Fibroblast of skin of right quadriceps (primary cell): Measurements from ENCODE around the gene CCN5.
"Not testable (repeated sequence)": the region's sequence is repeated elsewhere in the genome, so short reads cannot be mapped to it uniquely, and the experiment has no call there.

ENCODE experiments used
- DNase-seq: peaks from one replicate; pipeline ENCODE4 v3.0.0-alpha.2; 2013

Gene CCN5

GRCh38 chr20:44714701-44715498 lies at the start of gene CCN5:
Gene CCN5 (plus strand): TSS chr20:44715369. CDS start chr20:44715391, 22 bp downstream.
- peak; percentile 76 for DNase-seq

- DNase-seq: no peak
These were observed 49.1 kb upstream of the CCN5 start for GRCh38 chr20:44666066-44666465.

- DNase-seq: peak; percentile 81
These were observed 44.3 kb upstream of the CCN5 start for GRCh38 chr20:44670851-44671250.

- DNase-seq: not testable (repeated sequence)
These were observed 43.6 kb upstream of the CCN5 start for GRCh38 chr20:44671541-44671940.

GRCh38 chr20:44672318-44672902 lies 42.8 kb upstream of the CCN5 start:
- DNase-seq: not testable (repeated sequence)

- DNase-seq: no peak
These were observed 36.9 kb upstream of the CCN5 start for GRCh38 chr20:44678242-44678641.

GRCh38 chr20:44678990-44679611 lies 36.1 kb upstream of the CCN5 start:
- DNase-seq: no peak

- DNase-seq: no peak
These were observed 33.2 kb upstream of the CCN5 start for GRCh38 chr20:44681796-44682566.

GRCh38 chr20:44683263-44684046 lies 31.7 kb upstream of the CCN5 start:
- peak; percentile 31 for DNase-seq

GRCh38 chr20:44684047-44684967 lies 30.9 kb upstream of the CCN5 start:
- no peak for DNase-seq

- DNase-seq: no peak
These were observed 28.2 kb upstream of the CCN5 start for GRCh38 chr20:44686934-44687333.

GRCh38 chr20:44688053-44688625 lies 27.0 kb upstream of the CCN5 start:
- DNase-seq: no peak

- no peak for DNase-seq
These were observed 25.4 kb upstream of the CCN5 start for GRCh38 chr20:44689809-44690208.

- no peak for DNase-seq
These were observed 24.3 kb upstream of the CCN5 start for GRCh38 chr20:44690781-44691423.

GRCh38 chr20:44691424-44692423 lies 23.4 kb upstream of the CCN5 start:
- peak; percentile 58 for DNase-seq

GRCh38 chr20:44692932-44693480 lies 22.2 kb upstream of the CCN5 start:
- peak; percentile 93 for DNase-seq

GRCh38 chr20:44693627-44694026 lies 21.5 kb upstream of the CCN5 start:
- DNase-seq: no peak

- DNase-seq: no peak
These were observed 21.0 kb upstream of the CCN5 start for GRCh38 chr20:44694159-44694558.

- DNase-seq: no peak
These were observed 19.9 kb upstream of the CCN5 start for GRCh38 chr20:44695295-44695673.
